Activated CD8-positive, alpha-beta T cell treated with anti-CD3 and anti-CD28 coated beads, Interleukin-2, amount 10 ng/mL, durations not matched to agents 7 days and 5 days (primary cell): Measurements from ENCODE around the gene QSOX1. TPM values are rescaled to one million over a fixed set of nuclear protein-coding genes. Genes with fewer than 3 reads are reported as not detected.

ENCODE experiments used
- ATAC-seq: fragments of 150-1000 bp; cut with Tn5 transposase; one replicate; pipeline ENCODE4 v1.10.0; 2021; ENCODE audit warnings: moderate library complexity
- CTCF ChIA-PET: fragments of 350-600 bp; sonication (Branson Sonifier 250); formaldehyde crosslinking; loops from one replicate; lab custom pipeline; 2021; ENCODE audit warnings: antibody characterized with exemption; lab: Charles Lee
- POLR2A ChIA-PET: fragments of 350-600 bp; sonication (Branson Sonifier 250); formaldehyde crosslinking; loops from one replicate; lab custom pipeline; 2021; ENCODE audit warnings: antibody characterized with exemption; lab: Charles Lee
- DNase-seq: peaks from one replicate; pipeline ENCODE4 v3.0.0-alpha.2; 2020
- H3K27ac Mint-ChIP-seq: one replicate; pipeline ENCODE4 v1.8.0; 2021; ENCODE audit warnings: mild to moderate bottlenecking, mixed read lengths
- H3K27me3 Mint-ChIP-seq: one replicate; pipeline ENCODE4 v1.8.0; 2021; ENCODE audit warnings: low read depth, mixed read lengths
- H3K36me3 Mint-ChIP-seq: one replicate; pipeline ENCODE4 v1.8.0; 2021; ENCODE audit warnings: low read depth, mixed read lengths
- H3K4me1 Mint-ChIP-seq: one replicate; pipeline ENCODE4 v1.8.0; 2021; ENCODE audit warnings: low read depth, mixed read lengths
- H3K4me3 Mint-ChIP-seq: one replicate; pipeline ENCODE4 v1.8.0; 2021; ENCODE audit warnings: mild to moderate bottlenecking, mixed read lengths
- H3K9me3 Mint-ChIP-seq: one replicate; pipeline ENCODE4 v1.8.0; 2022; ENCODE audit warnings: mixed read lengths; ENCODE audit not compliant: insufficient read depth
- total RNA-seq, 2 experiments: library from RNA; stranded (reverse); gene quantifications; one replicate each; pipeline ENCODE4 v1.2.3, GENCODE V29; 2021

Gene QSOX1
- total RNA-seq, 2 experiments from 2014 or later, result 23.9 to 25.2 TPM

GRCh38 chr1:180183426-180183825, 28.8 kb downstream of the QSOX1 start:
- ATAC-seq, result no peak
- Mint-ChIP-seq H3K36me3 (no peaks in the 10 kb centered on the region), H3K27me3 (no peaks in the 10 kb centered on the region), H3K4me3 (no peak overlapping the region), H3K9me3 (no peaks in the 10 kb centered on the region), H3K4me1 (no peaks in the 10 kb centered on the region), H3K27ac (no peak overlapping the region)
- no peak for DNase-seq
- ChIA-PET CTCF (no interaction called here), POLR2A (no interaction called here)

GRCh38 chr1:180184041-180184440, 29.4 kb downstream of the QSOX1 start:
- CTCF ChIA-PET, result no interaction called here
- H3K4me3 Mint-ChIP-seq, result no peak overlapping the region
- H3K36me3 Mint-ChIP-seq, result no peaks in the 10 kb centered on the region
- H3K27me3 Mint-ChIP-seq, result no peaks in the 10 kb centered on the region
- no peak for ATAC-seq
- no peaks in the 10 kb centered on the region for H3K9me3 Mint-ChIP-seq
- no peaks in the 10 kb centered on the region for H3K4me1 Mint-ChIP-seq
- POLR2A ChIA-PET, result no interaction called here
- H3K27ac Mint-ChIP-seq, result no peak overlapping the region
- no peak for DNase-seq

- no peak for DNase-seq
- Mint-ChIP-seq H3K4me1 (no peaks in the 10 kb centered on the region), H3K9me3 (no peaks in the 10 kb centered on the region), H3K27ac (no peak overlapping the region), H3K36me3 (no peaks in the 10 kb centered on the region), H3K4me3 (no peak overlapping the region), H3K27me3 (no peaks in the 10 kb centered on the region)
- no peak for ATAC-seq
- CTCF ChIA-PET, result interaction anchor here (1.0 to 1.6 kb wide), 4 partner anchors 16 to 370 kb away, joined by 3 to 5 read pairs (median 3); no protein-coding TSS in a partner anchor
- POLR2A ChIA-PET, result no interaction called here
These were observed 30.6 kb downstream of the QSOX1 start for GRCh38 chr1:180185281-180185680.

GRCh38 chr1:180185971-180186645, 31.4 kb downstream of the QSOX1 start:
- DNase-seq (no peak), ATAC-seq (no peak)
- POLR2A ChIA-PET, result no interaction called here
- Mint-ChIP-seq H3K4me3 (no peak overlapping the region), H3K4me1 (peaks cover 2% of the 10 kb centered on the region), H3K36me3 (no peaks in the 10 kb centered on the region), H3K9me3 (no peaks in the 10 kb centered on the region), H3K27ac (no peak overlapping the region), H3K27me3 (no peaks in the 10 kb centered on the region)
- CTCF ChIA-PET, result interaction anchor here (1.0 to 1.9 kb wide), 4 partner anchors 17 to 371 kb away, joined by 3 to 5 read pairs (median 4); no protein-coding TSS in a partner anchor

GRCh38 chr1:180186831-180187230, 32.2 kb downstream of the QSOX1 start:
- H3K4me3 Mint-ChIP-seq, result no peak overlapping the region
- no peak overlapping the region for H3K27ac Mint-ChIP-seq
- ATAC-seq (no peak), DNase-seq (no peak)
- CTCF ChIA-PET, result interaction anchor here (0.9 to 4.6 kb wide), 4 partner anchors 8 to 372 kb away, joined by 3 to 20 read pairs (median 5); no protein-coding TSS in a partner anchor
- H3K27me3 Mint-ChIP-seq, result no peaks in the 10 kb centered on the region
- H3K4me1 Mint-ChIP-seq, result peaks cover 9% of the 10 kb centered on the region
- POLR2A ChIA-PET, result no interaction called here
- no peaks in the 10 kb centered on the region for H3K36me3 Mint-ChIP-seq
- H3K9me3 Mint-ChIP-seq, result no peaks in the 10 kb centered on the region

GRCh38 chr1:180187626-180188025, 33.0 kb downstream of the QSOX1 start:
- peaks cover 16% of the 10 kb centered on the region for H3K4me1 Mint-ChIP-seq
- no peaks in the 10 kb centered on the region for H3K36me3 Mint-ChIP-seq
- ATAC-seq (no peak), DNase-seq (no peak)
- no peaks in the 10 kb centered on the region for H3K27me3 Mint-ChIP-seq
- H3K4me3 Mint-ChIP-seq, result no peak overlapping the region
- H3K9me3 Mint-ChIP-seq, result no peaks in the 10 kb centered on the region
- no peak overlapping the region for H3K27ac Mint-ChIP-seq
- ChIA-PET CTCF (interaction anchor here (0.7 to 4.6 kb wide), 9 partner anchors 8 to 373 kb away, joined by 3 to 20 read pairs (median 4); no protein-coding TSS in a partner anchor), POLR2A (interaction anchor here (0.5 kb wide), 1 partner anchor 269 kb away, joined by 4 read pairs; no protein-coding TSS in a partner anchor)

- no peaks in the 10 kb centered on the region for H3K36me3 Mint-ChIP-seq
- DNase-seq (no peak), ATAC-seq (no peak)
- H3K4me1 Mint-ChIP-seq, result peaks cover 20% of the 10 kb centered on the region
- no peak overlapping the region for H3K27ac Mint-ChIP-seq
- CTCF ChIA-PET, result interaction anchor here (0.7 to 4.6 kb wide), 10 partner anchors 9 to 373 kb away, joined by 3 to 20 read pairs (median 4); no protein-coding TSS in a partner anchor
- no peak overlapping the region for H3K4me3 Mint-ChIP-seq
- H3K9me3 Mint-ChIP-seq, result no peaks in the 10 kb centered on the region
- H3K27me3 Mint-ChIP-seq, result no peaks in the 10 kb centered on the region
- POLR2A ChIA-PET, result interaction anchor here (0.5 kb wide), 1 partner anchor 268 kb away, joined by 4 read pairs; no protein-coding TSS in a partner anchor
These were observed 33.4 kb downstream of the QSOX1 start for GRCh38 chr1:180188091-180188506.

DNA sequence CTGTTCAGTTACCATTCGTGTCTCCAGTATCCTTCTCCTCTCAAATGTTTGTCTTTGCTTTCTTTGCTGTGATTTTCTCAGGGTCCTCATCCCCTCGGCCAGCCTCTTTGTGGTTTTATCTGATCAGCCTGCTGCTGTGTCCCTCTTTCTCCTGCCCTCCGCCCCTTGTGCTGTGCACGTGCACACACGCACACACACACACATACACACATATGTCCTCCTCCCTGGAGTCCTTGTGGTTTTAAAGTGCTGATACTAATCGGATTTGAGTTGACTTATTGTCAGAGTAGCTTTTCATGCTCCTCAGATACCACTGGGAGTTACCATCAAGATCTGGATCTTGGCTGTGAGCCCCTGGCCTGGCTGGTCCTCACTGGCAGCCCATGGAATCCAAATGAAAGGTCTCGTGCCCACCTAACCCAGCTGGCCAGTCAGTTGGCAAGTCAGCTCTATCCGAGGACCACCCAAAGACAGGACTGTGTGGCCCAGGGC, 34.1 kb downstream of the QSOX1 start:
- no peak for DNase-seq
- Mint-ChIP-seq H3K27me3 (no peaks in the 10 kb centered on the region), H3K4me3 (no peak overlapping the region), H3K4me1 (peaks cover 21% of the 10 kb centered on the region), H3K36me3 (no peaks in the 10 kb centered on the region), H3K9me3 (no peaks in the 10 kb centered on the region), H3K27ac (no peak overlapping the region)
- ChIA-PET CTCF (interaction anchor here (0.9 to 4.6 kb wide), 5 partner anchors 10 to 290 kb away, joined by 3 to 20 read pairs (median 6); no protein-coding TSS in a partner anchor), POLR2A (no interaction called here)
- ATAC-seq, result no peak

- peaks cover 21% of the 10 kb centered on the region for H3K4me1 Mint-ChIP-seq
- H3K9me3 Mint-ChIP-seq, result no peaks in the 10 kb centered on the region
- DNase-seq (no peak), ATAC-seq (no peak)
- no peaks in the 10 kb centered on the region for H3K27me3 Mint-ChIP-seq
- no peaks in the 10 kb centered on the region for H3K36me3 Mint-ChIP-seq
- ChIA-PET CTCF (interaction anchor here (0.7 to 4.6 kb wide), 3 partner anchors 9 to 96 kb away, joined by 3 to 20 read pairs (median 3); no protein-coding TSS in a partner anchor), POLR2A (no interaction called here)
- H3K27ac Mint-ChIP-seq, result no peak overlapping the region
- H3K4me3 Mint-ChIP-seq, result no peak overlapping the region
These were observed 35.4 kb downstream of the QSOX1 start for GRCh38 chr1:180190091-180190490.

DNA sequence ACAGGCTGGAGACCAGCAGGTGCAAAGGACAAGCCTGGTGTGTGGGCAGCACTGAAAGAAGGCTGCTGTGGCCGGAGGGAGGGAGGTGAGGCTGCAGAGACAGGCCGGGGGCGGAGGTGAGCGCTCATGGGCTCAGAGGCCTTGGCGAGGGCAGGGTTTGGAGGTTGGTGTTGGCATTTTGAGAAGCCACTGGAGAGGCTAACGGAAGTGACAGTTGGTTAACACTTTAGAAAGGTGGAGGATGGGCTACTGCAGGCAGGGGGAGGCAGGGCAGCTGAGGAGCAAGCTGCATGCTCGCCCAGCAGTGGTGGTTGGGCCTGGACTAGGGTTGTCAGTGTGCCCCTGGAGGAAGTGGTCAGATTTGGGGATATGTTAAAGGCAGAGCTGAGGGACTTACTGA, 37.5 kb downstream of the QSOX1 start:
- no peaks in the 10 kb centered on the region for H3K9me3 Mint-ChIP-seq
- no peak for ATAC-seq
- no peak overlapping the region for H3K4me3 Mint-ChIP-seq
- H3K36me3 Mint-ChIP-seq, result no peaks in the 10 kb centered on the region
- H3K4me1 Mint-ChIP-seq, result peaks cover 21% of the 10 kb centered on the region
- POLR2A ChIA-PET, result interaction anchor here (0.7 to 0.9 kb wide), 2 partner anchors 37 to 312 kb away, joined by 3 to 4 read pairs; partner anchors contain the start of gene QSOX1
- H3K27ac Mint-ChIP-seq, result no peak overlapping the region
- CTCF ChIA-PET, result interaction anchor here (0.8 to 1.0 kb wide), 3 partner anchors 13 to 486 kb away, joined by 4 to 5 read pairs (median 4); no protein-coding TSS in a partner anchor
- DNase-seq, result no peak
- H3K27me3 Mint-ChIP-seq, result no peaks in the 10 kb centered on the region

- H3K4me1 Mint-ChIP-seq, result peaks cover 21% of the 10 kb centered on the region
- DNase-seq (no peak), ATAC-seq (no peak)
- ChIA-PET POLR2A (interaction anchor here (0.9 kb wide), 1 partner anchor 39 kb away, joined by 4 read pairs; the partner anchor contains the start of gene QSOX1), CTCF (interaction anchor here (1.0 kb wide), 2 partner anchors 14 to 487 kb away, joined by 4 to 5 read pairs; no protein-coding TSS in a partner anchor)
- H3K36me3 Mint-ChIP-seq, result no peaks in the 10 kb centered on the region
- H3K9me3 Mint-ChIP-seq, result no peaks in the 10 kb centered on the region
- H3K27ac Mint-ChIP-seq, result no peak overlapping the region
- H3K27me3 Mint-ChIP-seq, result no peaks in the 10 kb centered on the region
- H3K4me3 Mint-ChIP-seq, result no peak overlapping the region
These were observed 38.7 kb downstream of the QSOX1 start for GRCh38 chr1:180193141-180194047.
